Activated CD4-positive, alpha-beta memory T cell treated with anti-CD3 and anti-CD28 coated beads, Interleukin-2, amount 10 ng/mL, durations not matched to agents 7 days and 5 days (primary cell): Measurements from ENCODE around the gene SASH1. TPM values are rescaled to one million over a fixed set of nuclear protein-coding genes. Genes with fewer than 3 reads are reported as not detected.

Experiments
- CTCF ChIA-PET: fragments of 350-600 bp; sonication (Branson Sonifier 250); formaldehyde crosslinking; loops from one replicate; lab custom pipeline; 2021; ENCODE audit warnings: antibody characterized with exemption, inconsistent platforms; lab: Charles Lee
- POLR2A ChIA-PET: fragments of 350-600 bp; sonication (Branson Sonifier 250); formaldehyde crosslinking; loops from one replicate; lab custom pipeline; 2021; ENCODE audit warnings: antibody characterized with exemption; lab: Charles Lee
- DNase-seq: peaks from one replicate; pipeline ENCODE4 v3.0.0-alpha.2; 2020
- H3K27ac Mint-ChIP-seq: one replicate; pipeline ENCODE4 v1.8.0; 2021; ENCODE audit warnings: mild to moderate bottlenecking, mixed read lengths
- H3K27me3 Mint-ChIP-seq: one replicate; pipeline ENCODE4 v1.8.0; 2021; ENCODE audit warnings: mixed read lengths
- H3K36me3 Mint-ChIP-seq: one replicate; pipeline ENCODE4 v1.8.0; 2021; ENCODE audit warnings: low read depth, mixed read lengths
- H3K4me1 Mint-ChIP-seq: one replicate; pipeline ENCODE4 v1.8.0; 2021; ENCODE audit warnings: mixed read lengths
- H3K4me3 Mint-ChIP-seq: one replicate; pipeline ENCODE4 v1.8.0; 2021; ENCODE audit warnings: mild to moderate bottlenecking, mixed read lengths
- H3K9me3 Mint-ChIP-seq: one replicate; pipeline ENCODE4 v1.8.0; 2021; ENCODE audit warnings: mixed read lengths
- total RNA-seq, 2 experiments: library from RNA; stranded (reverse); gene quantifications; one replicate each; pipeline ENCODE4 v1.2.3, GENCODE V29; 2021

SASH1 gene
- total RNA-seq, 2 experiments from 2014 or later, result 0.75 to 0.98 TPM

- ChIA-PET CTCF (interaction anchor here (0.6 kb wide), 1 partner anchor 64 kb away, joined by 3 read pairs; no protein-coding TSS in a partner anchor), POLR2A (interaction anchor here (0.6 kb wide), 1 partner anchor 295 kb away, joined by 3 read pairs; no protein-coding TSS in a partner anchor)
- H3K4me3 Mint-ChIP-seq, result peak overlapping the region; percentile 10
- H3K9me3 Mint-ChIP-seq, result no peaks in the 10 kb centered on the region
- no peaks in the 10 kb centered on the region for H3K36me3 Mint-ChIP-seq
- H3K27me3 Mint-ChIP-seq, result peaks cover 20% of the 10 kb centered on the region
- H3K4me1 Mint-ChIP-seq, result peaks cover 13% of the 10 kb centered on the region
- no peak for DNase-seq
- H3K27ac Mint-ChIP-seq, result no peak overlapping the region
These were observed 98.8 kb downstream of the SASH1 start for GRCh38 chr6:148441454-148441911.

GRCh38 chr6:148443798-148444560, 101.3 kb downstream of the SASH1 start:
- no peaks in the 10 kb centered on the region for H3K36me3 Mint-ChIP-seq
- CTCF ChIA-PET, result no interaction called here

GRCh38 chr6:148445116-148445515, 102.5 kb downstream of the SASH1 start:
- Mint-ChIP-seq H3K4me3 (no peak overlapping the region), H3K27ac (no peak overlapping the region), H3K36me3 (no peaks in the 10 kb centered on the region), H3K27me3 (peaks cover 25% of the 10 kb centered on the region), H3K4me1 (peaks cover 20% of the 10 kb centered on the region), H3K9me3 (no peaks in the 10 kb centered on the region)
- no peak for DNase-seq
- ChIA-PET CTCF (no interaction called here), POLR2A (no interaction called here)

More at GRCh38 chr6:148443798-148444560, 101.3 kb downstream of the SASH1 start:
- Mint-ChIP-seq H3K9me3 (no peaks in the 10 kb centered on the region), H3K4me1 (peaks cover 20% of the 10 kb centered on the region), H3K27ac (no peak overlapping the region), H3K4me3 (no peak overlapping the region), H3K27me3 (peaks cover 24% of the 10 kb centered on the region)
- DNase-seq, result no peak
- POLR2A ChIA-PET, result no interaction called here

- Mint-ChIP-seq H3K4me3 (no peak overlapping the region), H3K27me3 (peaks cover 25% of the 10 kb centered on the region), H3K36me3 (no peaks in the 10 kb centered on the region), H3K27ac (no peak overlapping the region), H3K9me3 (no peaks in the 10 kb centered on the region), H3K4me1 (peaks cover 20% of the 10 kb centered on the region)
- CTCF ChIA-PET, result no interaction called here
- DNase-seq, result no peak
- POLR2A ChIA-PET, result no interaction called here
These were observed 103.0 kb downstream of the SASH1 start for GRCh38 chr6:148445620-148446019.

- Mint-ChIP-seq H3K36me3 (no peaks in the 10 kb centered on the region), H3K27me3 (peaks cover 27% of the 10 kb centered on the region), H3K4me1 (peaks cover 26% of the 10 kb centered on the region), H3K9me3 (no peaks in the 10 kb centered on the region), H3K27ac (no peak overlapping the region), H3K4me3 (no peak overlapping the region)
- ChIA-PET CTCF (no interaction called here), POLR2A (no interaction called here)
- DNase-seq, result no peak
These were observed 104.0 kb downstream of the SASH1 start for GRCh38 chr6:148446681-148447080.

- peaks cover 27% of the 10 kb centered on the region for H3K27me3 Mint-ChIP-seq
- CTCF ChIA-PET, result no interaction called here
- H3K27ac Mint-ChIP-seq, result no peak overlapping the region
- H3K36me3 Mint-ChIP-seq, result no peaks in the 10 kb centered on the region
- H3K4me1 Mint-ChIP-seq, result peaks cover 28% of the 10 kb centered on the region
- H3K4me3 Mint-ChIP-seq, result no peak overlapping the region
- no peak for DNase-seq
- POLR2A ChIA-PET, result no interaction called here
- no peaks in the 10 kb centered on the region for H3K9me3 Mint-ChIP-seq
These were observed 105.0 kb downstream of the SASH1 start for GRCh38 chr6:148447521-148448230.

DNA sequence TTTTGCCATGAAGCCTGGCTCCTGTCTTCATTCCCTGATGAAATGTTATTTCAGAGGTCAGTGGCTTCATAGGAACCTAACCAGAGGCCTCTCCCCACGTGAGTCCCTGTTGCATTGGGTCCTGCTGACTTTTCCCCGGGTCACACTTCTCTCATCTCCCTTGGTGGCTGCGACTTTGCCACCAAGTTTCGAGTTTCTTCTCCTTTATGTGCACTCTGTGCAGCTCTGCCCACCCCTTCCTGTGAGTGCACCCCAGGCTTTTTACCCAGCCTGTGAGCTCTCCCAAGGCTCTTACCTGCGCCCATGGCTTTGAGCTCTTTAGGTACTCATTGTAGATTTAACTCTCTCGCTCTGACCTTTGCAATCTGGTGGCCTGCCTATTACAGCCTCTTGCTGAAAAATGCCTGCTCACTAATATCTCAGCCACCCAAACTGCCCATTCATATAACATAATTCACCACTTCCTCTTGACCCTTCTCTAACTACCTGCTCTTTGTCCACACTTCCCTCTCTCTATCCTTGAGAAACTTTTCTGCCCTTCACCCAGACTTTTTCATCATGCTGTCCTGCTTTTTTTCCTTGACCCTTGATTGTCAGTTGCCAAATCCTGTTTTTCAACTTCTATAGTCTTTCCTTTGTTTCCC, 105.9 kb downstream of the SASH1 start:
- peaks cover 27% of the 10 kb centered on the region for H3K27me3 Mint-ChIP-seq

DNA sequence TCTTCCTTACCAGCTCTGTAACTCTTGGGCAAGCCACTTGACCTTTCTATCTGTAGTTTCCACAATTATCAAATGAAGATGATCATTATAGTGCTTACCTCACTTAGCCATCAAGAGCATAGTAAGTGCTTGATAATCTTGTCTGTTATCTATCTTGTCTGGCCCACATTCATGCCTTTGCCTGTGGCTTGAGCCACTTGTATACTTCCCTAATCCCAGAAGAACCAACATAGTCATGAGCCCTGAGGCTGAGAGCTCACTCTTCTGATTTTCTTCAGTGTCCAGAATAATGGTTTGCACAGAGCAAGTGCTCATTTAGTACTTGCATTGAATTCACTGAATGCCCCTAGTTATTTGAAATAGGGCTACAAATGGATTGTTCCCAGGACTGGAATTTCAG, 108.2 kb downstream of the SASH1 start:
- POLR2A ChIA-PET, result interaction anchor here (1.3 kb wide), 1 partner anchor 84 kb away, joined by 3 read pairs; no protein-coding TSS in a partner anchor
- no peak for DNase-seq
- Mint-ChIP-seq H3K27ac (no peak overlapping the region), H3K27me3 (peaks cover 30% of the 10 kb centered on the region), H3K36me3 (no peaks in the 10 kb centered on the region), H3K9me3 (no peaks in the 10 kb centered on the region), H3K4me3 (no peak overlapping the region), H3K4me1 (peaks cover 29% of the 10 kb centered on the region)
- CTCF ChIA-PET, result interaction anchor here (0.6 kb wide), 1 partner anchor 16 kb away, joined by 5 read pairs; no protein-coding TSS in a partner anchor

More for the DNA sequence above, 105.9 kb downstream of the SASH1 start:
- H3K4me1 Mint-ChIP-seq, result peaks cover 29% of the 10 kb centered on the region
- no peak overlapping the region for H3K4me3 Mint-ChIP-seq
- ChIA-PET CTCF (no interaction called here), POLR2A (no interaction called here)
- no peaks in the 10 kb centered on the region for H3K9me3 Mint-ChIP-seq
- no peak overlapping the region for H3K27ac Mint-ChIP-seq
- DNase-seq, result no peak
- H3K36me3 Mint-ChIP-seq, result no peaks in the 10 kb centered on the region

GRCh38 chr6:148451690-148452089, 109.1 kb downstream of the SASH1 start:
- ChIA-PET CTCF (no interaction called here), POLR2A (interaction anchor here (1.3 kb wide), 1 partner anchor 84 kb away, joined by 3 read pairs; no protein-coding TSS in a partner anchor)
- Mint-ChIP-seq H3K9me3 (no peaks in the 10 kb centered on the region), H3K4me1 (peaks cover 29% of the 10 kb centered on the region), H3K4me3 (no peak overlapping the region), H3K27ac (peak overlapping the region; percentile 14), H3K36me3 (no peaks in the 10 kb centered on the region), H3K27me3 (peaks cover 25% of the 10 kb centered on the region)
- peak; percentile 77 for DNase-seq

GRCh38 chr6:148452876-148453275, 110.2 kb downstream of the SASH1 start:
- CTCF ChIA-PET, result interaction anchor here (0.5 to 1.5 kb wide), 2 partner anchors 28 to 276 kb away, joined by 3 to 4 read pairs; no protein-coding TSS in a partner anchor
- H3K27ac Mint-ChIP-seq, result no peak overlapping the region

DNA sequence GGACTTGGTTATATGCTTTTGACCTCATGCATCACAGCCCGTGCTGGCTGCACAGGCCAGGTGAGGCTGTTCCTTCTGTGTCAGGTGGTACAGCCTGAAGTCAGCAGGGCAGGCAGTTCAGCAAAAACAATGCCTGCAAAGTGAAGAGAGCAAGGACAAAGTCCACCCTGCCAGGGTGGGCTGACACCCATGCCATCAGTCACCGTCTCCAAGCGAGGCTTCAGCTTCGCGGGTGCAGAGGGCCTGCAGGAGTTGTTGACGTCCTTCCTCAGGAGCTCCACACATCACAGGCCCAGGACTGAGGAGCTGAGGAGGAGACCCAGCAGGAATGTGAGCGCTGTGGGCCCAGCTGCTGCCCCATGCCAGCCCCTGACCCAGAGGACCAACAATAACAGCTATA, 111.3 kb downstream of the SASH1 start:
- ChIA-PET CTCF (interaction anchor here (0.9 kb wide), 1 partner anchor 274 kb away, joined by 3 read pairs; no protein-coding TSS in a partner anchor), POLR2A (no interaction called here)
- Mint-ChIP-seq H3K27ac (no peak overlapping the region), H3K36me3 (no peaks in the 10 kb centered on the region), H3K4me3 (no peak overlapping the region), H3K4me1 (peaks cover 22% of the 10 kb centered on the region), H3K9me3 (no peaks in the 10 kb centered on the region), H3K27me3 (peaks cover 12% of the 10 kb centered on the region)
- DNase-seq, result no peak

More at GRCh38 chr6:148452876-148453275, 110.2 kb downstream of the SASH1 start:
- POLR2A ChIA-PET, result no interaction called here
- Mint-ChIP-seq H3K27me3 (peaks cover 22% of the 10 kb centered on the region), H3K36me3 (no peaks in the 10 kb centered on the region), H3K9me3 (no peaks in the 10 kb centered on the region), H3K4me1 (peaks cover 29% of the 10 kb centered on the region), H3K4me3 (no peak overlapping the region)
- no peak for DNase-seq

- ChIA-PET CTCF (interaction anchor here (1.6 kb wide), 1 partner anchor 275 kb away, joined by 5 read pairs; no protein-coding TSS in a partner anchor), POLR2A (no interaction called here)
- peaks cover 25% of the 10 kb centered on the region for H3K4me1 Mint-ChIP-seq
- no peaks in the 10 kb centered on the region for H3K9me3 Mint-ChIP-seq
- H3K27me3 Mint-ChIP-seq, result peaks cover 7% of the 10 kb centered on the region
- DNase-seq, result no peak
- H3K4me3 Mint-ChIP-seq, result no peak overlapping the region
- no peak overlapping the region for H3K27ac Mint-ChIP-seq
- no peaks in the 10 kb centered on the region for H3K36me3 Mint-ChIP-seq
These were observed 112.6 kb downstream of the SASH1 start for GRCh38 chr6:148455225-148455624.
